Natural killer cell (primary cell): ENCODE data around the gene CAMTA1. TPM values are rescaled to one million over a fixed set of nuclear protein-coding genes. Genes with fewer than 3 reads are reported as not detected.

Experiments
- ATAC-seq, 3 donors: fragments of 150-1000 bp in 2 of 3; fragments of 200-7000 bp in 1 of 3; cut with Tn5 transposase; 1 replicate in 1 of 3; 2 replicates in 2 of 3; pipeline ENCODE4 v1.10.0; 2021; ENCODE audit warnings: mild to moderate bottlenecking in 2 of 3, moderate library complexity in 2 of 3
- DNase-seq, 2 donors: peaks; one replicate each; pipeline versions ENCODE4 v3.0.0 to v3.0.0-alpha.2; 2013 to 2021; ENCODE audit warnings: mixed read lengths in 1 of 2
- H3K27ac ChIP-seq: one replicate; pipeline ENCODE4 v1.5.1; 2013; ENCODE audit warnings: mild to moderate bottlenecking, low read length
- H3K27me3 ChIP-seq: one replicate; pipeline ENCODE4 v1.6.1; 2013; ENCODE audit warnings: low read length; ENCODE audit not compliant: control insufficient read depth, insufficient read depth
- H3K36me3 ChIP-seq: one replicate; pipeline ENCODE4 v1.6.1; 2013; ENCODE audit warnings: low read length; ENCODE audit not compliant: control insufficient read depth, insufficient read depth
- H3K4me1 ChIP-seq: one replicate; pipeline ENCODE4 v1.6.1; 2013; ENCODE audit warnings: low read length; ENCODE audit not compliant: control insufficient read depth, insufficient read depth
- H3K4me3 ChIP-seq: one replicate; pipeline ENCODE4 v1.5.1; 2013; ENCODE audit warnings: low read length
- H3K9me3 ChIP-seq: one replicate; pipeline ENCODE4 v1.6.1; 2013; ENCODE audit warnings: low read length; ENCODE audit not compliant: control insufficient read depth, insufficient read depth
- H3K27ac Mint-ChIP-seq, 2 donors: one replicate each; pipeline ENCODE4 v1.8.0; 2022; ENCODE audit warnings: mild to moderate bottlenecking in 2 of 2, mixed read lengths in 2 of 2, moderate library complexity in 1 of 2
- H3K27me3 Mint-ChIP-seq, 2 donors: one replicate each; pipeline ENCODE4 v1.8.0; 2022; ENCODE audit warnings: low read depth in 2 of 2, mixed read lengths in 2 of 2
- H3K36me3 Mint-ChIP-seq: one replicate; pipeline ENCODE4 v1.8.0; 2022; ENCODE audit warnings: mixed read lengths
- H3K4me1 Mint-ChIP-seq, 2 donors: one replicate each; pipeline ENCODE4 v1.8.0; 2022; ENCODE audit warnings: mixed read lengths in 2 of 2
- H3K4me3 Mint-ChIP-seq: one replicate; pipeline ENCODE4 v1.8.0; 2022; ENCODE audit warnings: mild to moderate bottlenecking, moderate library complexity, mixed read lengths
- H3K9me3 Mint-ChIP-seq, 2 donors: one replicate each; pipeline ENCODE4 v1.8.0; 2022; ENCODE audit warnings: mixed read lengths in 2 of 2
- WGBS: methylation state at CpG from one replicate; pipeline ENCODE4 v1.1.7; 2013; ENCODE audit warnings: missing lambda C conversion rate; ENCODE audit not compliant: insufficient coverage; 5-methylcytosine and 5-hydroxymethylcytosine counted together
- intact Hi-C: fragments of 100-400 bp; cut with micrococcal nuclease; formaldehyde crosslinking; loops from one replicate; pipeline ENCODE4 v1.14.2; 2022
- total RNA-seq, 4 donors: library from RNA; stranded (reverse); fragments of 120-200 nt in 1 of 4; gene quantifications; one replicate each; pipeline versions ENCODE4 v1.2.3 to v1.2.4, GENCODE V29; 2013 to 2022
- TF ChIP-seq, protein P1 (sequence below): fragments of 200-600 bp; IDR thresholded peaks from one replicate; pipeline ENCODE4 v1.8.0; 2022; ENCODE audit warnings: antibody characterized with exemption

The CAMTA1 gene
- total RNA-seq, 3 donors from 2014 or later (not counting 1 experiment from before 2014, with no cell fraction given), result 40.6 to 53.3 (median 44.9) TPM

GRCh38 chr1:7048395-7048794, 263.1 kb downstream of the CAMTA1 start:
- Mint-ChIP-seq H3K4me3 (no peak overlapping the region), H3K27ac (no peak overlapping the region), H3K36me3 (no peaks in the 10 kb centered on the region), H3K4me1 (no peaks in the 10 kb centered on the region), H3K27me3 (peaks cover 3 to 6% of the 10 kb centered on the region in 2 donors), H3K9me3 (no peaks in the 10 kb centered on the region)
- H3K4me3 ChIP-seq, result no peak overlapping the region
- H3K9me3 ChIP-seq, result no peaks in the 10 kb centered on the region
- no peaks in the 10 kb centered on the region for H3K27me3 ChIP-seq
- intact Hi-C loops, result no loop called here
- no peak overlapping the region for H3K27ac ChIP-seq
- ATAC-seq (no peak), DNase-seq (no peak)
- no peaks in the 10 kb centered on the region for H3K36me3 ChIP-seq
- no peaks in the 10 kb centered on the region for H3K4me1 ChIP-seq
- 83% methylated on average over 10 of the region's 10 CpGs for WGBS
- TF ChIP-seq, protein P1, sequence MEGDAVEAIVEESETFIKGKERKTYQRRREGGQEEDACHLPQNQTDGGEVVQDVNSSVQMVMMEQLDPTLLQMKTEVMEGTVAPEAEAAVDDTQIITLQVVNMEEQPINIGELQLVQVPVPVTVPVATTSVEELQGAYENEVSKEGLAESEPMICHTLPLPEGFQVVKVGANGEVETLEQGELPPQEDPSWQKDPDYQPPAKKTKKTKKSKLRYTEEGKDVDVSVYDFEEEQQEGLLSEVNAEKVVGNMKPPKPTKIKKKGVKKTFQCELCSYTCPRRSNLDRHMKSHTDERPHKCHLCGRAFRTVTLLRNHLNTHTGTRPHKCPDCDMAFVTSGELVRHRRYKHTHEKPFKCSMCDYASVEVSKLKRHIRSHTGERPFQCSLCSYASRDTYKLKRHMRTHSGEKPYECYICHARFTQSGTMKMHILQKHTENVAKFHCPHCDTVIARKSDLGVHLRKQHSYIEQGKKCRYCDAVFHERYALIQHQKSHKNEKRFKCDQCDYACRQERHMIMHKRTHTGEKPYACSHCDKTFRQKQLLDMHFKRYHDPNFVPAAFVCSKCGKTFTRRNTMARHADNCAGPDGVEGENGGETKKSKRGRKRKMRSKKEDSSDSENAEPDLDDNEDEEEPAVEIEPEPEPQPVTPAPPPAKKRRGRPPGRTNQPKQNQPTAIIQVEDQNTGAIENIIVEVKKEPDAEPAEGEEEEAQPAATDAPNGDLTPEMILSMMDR, result no peak

- no peak overlapping the region for H3K4me3 Mint-ChIP-seq
- H3K4me1 ChIP-seq, result no peaks in the 10 kb centered on the region
- H3K36me3 ChIP-seq, result no peaks in the 10 kb centered on the region
- H3K4me3 ChIP-seq, result no peak overlapping the region
- 88% methylated on average over 25 of the region's 25 CpGs for WGBS
- no peaks in the 10 kb centered on the region for H3K9me3 ChIP-seq
- ATAC-seq (no peak), DNase-seq (no peak)
- H3K9me3 Mint-ChIP-seq, result no peaks in the 10 kb centered on the region
- intact Hi-C loops, result no loop called here
- peaks cover under 1 to 3% of the 10 kb centered on the region in 2 donors for H3K27me3 Mint-ChIP-seq
- H3K27me3 ChIP-seq, result no peaks in the 10 kb centered on the region
- no peak overlapping the region for H3K27ac Mint-ChIP-seq
- H3K36me3 Mint-ChIP-seq, result no peaks in the 10 kb centered on the region
- TF ChIP-seq, protein P1, result no peak
- no peak overlapping the region for H3K27ac ChIP-seq
- H3K4me1 Mint-ChIP-seq, result no peaks in the 10 kb centered on the region
Measured at GRCh38 chr1:7049913-7050625, 264.8 kb downstream of the CAMTA1 start.

GRCh38 chr1:7050751-7051665, 265.8 kb downstream of the CAMTA1 start:
- no peaks in the 10 kb centered on the region for H3K36me3 Mint-ChIP-seq
- Histone ChIP-seq H3K27me3 (no peaks in the 10 kb centered on the region), H3K4me1 (no peaks in the 10 kb centered on the region), H3K36me3 (no peaks in the 10 kb centered on the region), H3K4me3 (no peak overlapping the region), H3K27ac (no peak overlapping the region), H3K9me3 (no peaks in the 10 kb centered on the region)
- H3K4me3 Mint-ChIP-seq, result no peak overlapping the region
- TF ChIP-seq, protein P1, result no peak
- 86% methylated on average over 32 of the region's 32 CpGs for WGBS
- no peak for ATAC-seq
- intact Hi-C loops, result no loop called here
- peaks cover 0 to 3% of the 10 kb centered on the region in 2 donors for H3K27me3 Mint-ChIP-seq
- DNase-seq, result no peak
- no peaks in the 10 kb centered on the region for H3K9me3 Mint-ChIP-seq
- no peaks in the 10 kb centered on the region for H3K4me1 Mint-ChIP-seq
- no peak overlapping the region for H3K27ac Mint-ChIP-seq
